ENCODE measurements around the gene FBXW4.
"Not testable (repeated sequence)": the region's sequence is repeated elsewhere in the genome, so short reads cannot be mapped to it uniquely, and the experiment has no call there.

Gene FBXW4

GRCh38 chr10:101645659-101646058, 49.3 kb downstream of the FBXW4 start:
- Mint-ChIP-seq H3K27me3 (no peaks in the 10 kb centered on the region), H3K36me3 (ENCODE audit: insufficient read depth) (peaks cover 25% of the 10 kb centered on the region), H3K4me3 (no peak overlapping the region), H3K9me3 (no peaks in the 10 kb centered on the region), H3K27ac (ENCODE audit: low read depth) (peak overlapping the region; percentile 76), H3K4me1 (peaks cover 55% of the 10 kb centered on the region)
- ATAC-seq (replicated peaks; ENCODE audit: extremely low read depth, poor library complexity, severe bottlenecking): no peak
- no peak for DNase-seq (ENCODE audit: low spot score in 2 of 2)

- Mint-ChIP-seq H3K9me3 (no peaks in the 10 kb centered on the region), H3K36me3 (ENCODE audit: insufficient read depth) (peaks cover 32% of the 10 kb centered on the region), H3K4me1 (peaks cover 51% of the 10 kb centered on the region), H3K27me3 (no peaks in the 10 kb centered on the region), H3K27ac (ENCODE audit: low read depth) (no peak overlapping the region), H3K4me3 (no peak overlapping the region)
- DNase-seq (ENCODE audit: low spot score in 2 of 2) (no peak), ATAC-seq (replicated peaks; ENCODE audit: extremely low read depth, poor library complexity, severe bottlenecking) (no peak)
Observed at GRCh38 chr10:101644002-101644401, 51.0 kb downstream of the FBXW4 start.

- Mint-ChIP-seq H3K9me3 (no peaks in the 10 kb centered on the region), H3K27ac (ENCODE audit: low read depth) (no peak overlapping the region), H3K4me1 (peaks cover 47% of the 10 kb centered on the region), H3K4me3 (no peak overlapping the region), H3K36me3 (ENCODE audit: insufficient read depth) (peaks cover 29% of the 10 kb centered on the region), H3K27me3 (no peaks in the 10 kb centered on the region)
- no peak for DNase-seq (ENCODE audit: low spot score in 2 of 2)
- ATAC-seq (replicated peaks; ENCODE audit: extremely low read depth, poor library complexity, severe bottlenecking): no peak
Observed at GRCh38 chr10:101643546-101643945, 51.4 kb downstream of the FBXW4 start.

- H3K4me3 Mint-ChIP-seq: no peak overlapping the region
Observed at GRCh38 chr10:101639141-101639900, 55.6 kb downstream of the FBXW4 start.

GRCh38 chr10:101633510-101633909, 61.5 kb downstream of the FBXW4 start:
- DNase-seq (ENCODE audit: low spot score in 2 of 2); ATAC-seq (replicated peaks; ENCODE audit: extremely low read depth, poor library complexity, severe bottlenecking); H3K27me3 Mint-ChIP-seq; H3K4me3 Mint-ChIP-seq; H3K9me3 Mint-ChIP-seq: not testable (repeated sequence)
- peaks cover 35% of the 10 kb centered on the region for H3K4me1 Mint-ChIP-seq
- peaks cover 30% of the 10 kb centered on the region for H3K36me3 Mint-ChIP-seq (ENCODE audit: insufficient read depth)
- peak overlapping the region; percentile 55 for H3K27ac Mint-ChIP-seq (ENCODE audit: low read depth)

More at GRCh38 chr10:101639141-101639900, 55.6 kb downstream of the FBXW4 start:
- Mint-ChIP-seq H3K36me3 (ENCODE audit: insufficient read depth) (peaks cover 39% of the 10 kb centered on the region), H3K27ac (ENCODE audit: low read depth) (peak overlapping the region; percentile 57), H3K4me1 (peaks cover 33% of the 10 kb centered on the region), H3K9me3 (no peaks in the 10 kb centered on the region), H3K27me3 (no peaks in the 10 kb centered on the region)
- no peak for DNase-seq (ENCODE audit: low spot score in 2 of 2)
- ATAC-seq (replicated peaks; ENCODE audit: extremely low read depth, poor library complexity, severe bottlenecking): no peak

- peaks cover 39% of the 10 kb centered on the region for H3K4me1 Mint-ChIP-seq
- H3K27me3 Mint-ChIP-seq: no peaks in the 10 kb centered on the region
- H3K36me3 Mint-ChIP-seq (ENCODE audit: insufficient read depth): peaks cover 26% of the 10 kb centered on the region
- H3K4me3 Mint-ChIP-seq: no peak overlapping the region
- ATAC-seq (replicated peaks; ENCODE audit: extremely low read depth, poor library complexity, severe bottlenecking) (no peak), DNase-seq (ENCODE audit: low spot score in 2 of 2) (no peak)
- H3K27ac Mint-ChIP-seq (ENCODE audit: low read depth): no peak overlapping the region
- H3K9me3 Mint-ChIP-seq: no peaks in the 10 kb centered on the region
Observed at GRCh38 chr10:101631821-101632475, 63.0 kb downstream of the FBXW4 start.

GRCh38 chr10:101630633-101630920, 64.4 kb downstream of the FBXW4 start:
- Mint-ChIP-seq H3K4me1 (peaks cover 41% of the 10 kb centered on the region), H3K27ac (ENCODE audit: low read depth) (no peak overlapping the region), H3K9me3 (no peaks in the 10 kb centered on the region), H3K4me3 (no peak overlapping the region), H3K27me3 (no peaks in the 10 kb centered on the region), H3K36me3 (ENCODE audit: insufficient read depth) (peaks cover 17% of the 10 kb centered on the region)
- ATAC-seq (replicated peaks; ENCODE audit: extremely low read depth, poor library complexity, severe bottlenecking) (no peak), DNase-seq (ENCODE audit: low spot score in 2 of 2) (no peak)

- Mint-ChIP-seq H3K27ac (ENCODE audit: low read depth) (no peak overlapping the region), H3K36me3 (ENCODE audit: insufficient read depth) (peaks cover 17% of the 10 kb centered on the region), H3K4me1 (peaks cover 47% of the 10 kb centered on the region), H3K9me3 (no peaks in the 10 kb centered on the region), H3K4me3 (no peak overlapping the region), H3K27me3 (no peaks in the 10 kb centered on the region)
- no peak for ATAC-seq (replicated peaks; ENCODE audit: extremely low read depth, poor library complexity, severe bottlenecking)
- DNase-seq (ENCODE audit: low spot score in 2 of 2): no peak
Observed at GRCh38 chr10:101629837-101630632, 64.9 kb downstream of the FBXW4 start.

- ATAC-seq (replicated peaks; ENCODE audit: extremely low read depth, poor library complexity, severe bottlenecking): no peak
- Mint-ChIP-seq H3K9me3 (no peaks in the 10 kb centered on the region), H3K27me3 (no peaks in the 10 kb centered on the region), H3K4me3 (no peak overlapping the region), H3K36me3 (ENCODE audit: insufficient read depth) (peaks cover 32% of the 10 kb centered on the region), H3K4me1 (peaks cover 31% of the 10 kb centered on the region), H3K27ac (ENCODE audit: low read depth) (peak overlapping the region; percentile 82)
- no peak for DNase-seq (ENCODE audit: low spot score in 2 of 2)
Observed at GRCh38 chr10:101625821-101626412, 69.1 kb downstream of the FBXW4 start.

- H3K4me3 Mint-ChIP-seq: no peak overlapping the region
- no peak for DNase-seq (ENCODE audit: low spot score in 2 of 2)
- H3K27me3 Mint-ChIP-seq: no peaks in the 10 kb centered on the region
- H3K9me3 Mint-ChIP-seq: no peaks in the 10 kb centered on the region
- ATAC-seq (replicated peaks; ENCODE audit: extremely low read depth, poor library complexity, severe bottlenecking): no peak
- peaks cover 37% of the 10 kb centered on the region for H3K36me3 Mint-ChIP-seq (ENCODE audit: insufficient read depth)
- H3K27ac Mint-ChIP-seq (ENCODE audit: low read depth): no peak overlapping the region
- H3K4me1 Mint-ChIP-seq: peaks cover 24% of the 10 kb centered on the region
Observed at GRCh38 chr10:101624526-101625102, 70.4 kb downstream of the FBXW4 start.

- Mint-ChIP-seq H3K27ac (ENCODE audit: low read depth) (no peak overlapping the region), H3K9me3 (no peaks in the 10 kb centered on the region), H3K36me3 (ENCODE audit: insufficient read depth) (peaks cover 41% of the 10 kb centered on the region), H3K4me1 (peaks cover 18% of the 10 kb centered on the region), H3K4me3 (no peak overlapping the region), H3K27me3 (no peaks in the 10 kb centered on the region)
- ATAC-seq (replicated peaks; ENCODE audit: extremely low read depth, poor library complexity, severe bottlenecking): no peak
- DNase-seq (ENCODE audit: low spot score in 2 of 2): no peak
Observed at GRCh38 chr10:101623528-101623927, 71.4 kb downstream of the FBXW4 start.

GRCh38 chr10:101619983-101620382, 75.0 kb downstream of the FBXW4 start:
- Mint-ChIP-seq H3K4me3 (no peak overlapping the region), H3K27me3 (no peaks in the 10 kb centered on the region), H3K36me3 (ENCODE audit: insufficient read depth) (peaks cover 38% of the 10 kb centered on the region), H3K4me1 (peaks cover 25% of the 10 kb centered on the region), H3K9me3 (no peaks in the 10 kb centered on the region), H3K27ac (ENCODE audit: low read depth) (no peak overlapping the region)
- no peak for DNase-seq (ENCODE audit: low spot score in 2 of 2)
- ATAC-seq (replicated peaks; ENCODE audit: extremely low read depth, poor library complexity, severe bottlenecking): no peak

Data from central memory CD8-positive, alpha-beta T cell (primary cell).